T-cell (primary cell): ENCODE measurements around the gene PGM2. TPM values are rescaled to one million over a fixed set of nuclear protein-coding genes. Genes with fewer than 3 reads are reported as not detected.
"Not testable (repeated sequence)": the region's sequence is repeated elsewhere in the genome, so short reads cannot be mapped to it uniquely, and the experiment has no call there.

ENCODE experiments used
- ATAC-seq, 4 experiments: fragments of 200-7000 bp in 3 of 4; fragments of 150-1000 bp in 1 of 4; cut with Tn5 transposase; replicated peaks in 1 of 4; 1 replicate in 3 of 4; 2 replicates in 1 of 4; pipeline ENCODE4 v1.10.0; 2021; ENCODE audit warnings: moderate library complexity in 3 of 4, mild to moderate bottlenecking in 2 of 4, moderate number of reproducible peaks in 1 of 4
- CTCF ChIA-PET, 2 donors: fragments of 300-600 bp; sonication (Branson Sonifier 250); formaldehyde crosslinking; loops; one replicate each; lab custom pipeline; 2022; ENCODE audit warnings: antibody characterized with exemption in 2 of 2; lab: Charles Lee
- POLR2A ChIA-PET, 2 donors: fragments of 300-600 bp; sonication (Branson Sonifier 250); formaldehyde crosslinking; loops; one replicate each; lab custom pipeline; 2022; ENCODE audit warnings: antibody characterized with exemption in 2 of 2; lab: Charles Lee
- DNase-seq, 35 experiments: peaks; one replicate each; pipeline versions ENCODE4 v3.0.0 to v3.0.0-alpha.2; 2013 to 2023
- H3K27ac ChIP-seq: one replicate; pipeline ENCODE4 v1.5.1; 2013; ENCODE audit warnings: low read length
- H3K27me3 ChIP-seq, 2 experiments: replicated peaks in 1 of 2; 1 replicate in 1 of 2; 2 replicates in 1 of 2; pipeline versions ENCODE4 v1.6.1 to v1.7.0; 2013; ENCODE audit warnings: low read length in 1 of 2, mixed read lengths in 1 of 2; ENCODE audit not compliant: control insufficient read depth in 2 of 2, insufficient read depth in 2 of 2; ENCODE audit errors: extremely low read depth in 1 of 2
- H3K36me3 ChIP-seq, 2 donors: 1 replicate in 1 of 2; 2 replicates in 1 of 2; pipeline versions ENCODE4 v1.6.1 to v1.7.0; 2013; ENCODE audit warnings: low read length in 1 of 2; ENCODE audit not compliant: control insufficient read depth in 2 of 2, insufficient read depth in 1 of 2; ENCODE audit errors: extremely low read depth in 1 of 2
- H3K4me1 ChIP-seq, 2 experiments: 1 replicate in 1 of 2; 2 replicates in 1 of 2; pipeline versions ENCODE4 v1.6.1 to v1.7.0; 2013; ENCODE audit warnings: low read length in 2 of 2, mixed read lengths in 1 of 2; ENCODE audit not compliant: insufficient read depth in 2 of 2, control insufficient read depth in 1 of 2; ENCODE audit errors: extremely low read depth in 1 of 2
- H3K4me3 ChIP-seq, 2 donors: 1 replicate in 1 of 2; 2 replicates in 1 of 2; pipeline versions ENCODE4 v1.5.1 to v1.7.0; 2013; ENCODE audit warnings: mild to moderate bottlenecking in 2 of 2, low read length in 1 of 2, moderate library complexity in 1 of 2; ENCODE audit not compliant: control insufficient read depth in 1 of 2; ENCODE audit errors: extremely low read depth in 1 of 2
- H3K9me3 ChIP-seq: 2 replicates; pipeline ENCODE4 v1.7.0; 2013
- H3K27ac Mint-ChIP-seq, 2 donors: one replicate each; pipeline ENCODE4 v1.8.0; 2020 to 2021; ENCODE audit warnings: mild to moderate bottlenecking in 2 of 2, mixed read lengths in 2 of 2
- H3K27me3 Mint-ChIP-seq, 2 donors: one replicate each; pipeline ENCODE4 v1.8.0; 2021 to 2022; ENCODE audit warnings: mixed read lengths in 2 of 2
- H3K36me3 Mint-ChIP-seq: one replicate; pipeline ENCODE4 v1.8.0; 2021; ENCODE audit warnings: mixed read lengths
- H3K4me1 Mint-ChIP-seq, 3 donors: one replicate each; pipeline ENCODE4 v1.8.0; 2020 to 2022; ENCODE audit warnings: mixed read lengths in 3 of 3, mild to moderate bottlenecking in 1 of 3
- H3K4me3 Mint-ChIP-seq, 3 donors: one replicate each; pipeline ENCODE4 v1.8.0; 2020 to 2022; ENCODE audit warnings: mild to moderate bottlenecking in 3 of 3, mixed read lengths in 3 of 3, moderate library complexity in 3 of 3
- H3K9me3 Mint-ChIP-seq, 3 donors: one replicate each; pipeline ENCODE4 v1.8.0; 2020 to 2022; ENCODE audit warnings: mixed read lengths in 3 of 3
- WGBS: methylation state at CpG from one replicate; pipeline ENCODE4 v1.1.5; 2013; ENCODE audit warnings: missing lambda C conversion rate; ENCODE audit not compliant: insufficient coverage; 5-methylcytosine and 5-hydroxymethylcytosine counted together
- total RNA-seq, 35 experiments: library from RNA in 6 of 35; stranded (reverse) in 6 of 35; fragments of 120-200 nt in 1 of 35; gene quantifications; one replicate each; pipeline versions ENCODE4 v1.2.1 to v1.2.4 and lab custom pipeline; 2013 to 2026

PGM2 gene
- total RNA-seq, 5 donors from 2014 or later (not counting 1 experiment from before 2014, with no cell fraction given): 13.8 to 18.2 (median 16.6) TPM

GRCh38 chr4:37787883-37788460 is 38.5 kb upstream of the PGM2 start:
- H3K9me3 Mint-ChIP-seq: peaks cover 6 to 11% (median 9%) of the 10 kb centered on the region in 3 donors
- H3K27ac ChIP-seq, H3K4me1 ChIP-seq, CTCF ChIA-PET, DNase-seq, ATAC-seq, H3K36me3 Mint-ChIP-seq, H3K27me3 Mint-ChIP-seq, H3K9me3 ChIP-seq, H3K4me3 Mint-ChIP-seq, H3K36me3 ChIP-seq, H3K27me3 ChIP-seq, H3K4me3 ChIP-seq, H3K27ac Mint-ChIP-seq, H3K4me1 Mint-ChIP-seq: not testable (repeated sequence)
- POLR2A ChIA-PET: interaction anchor here in 1 of 2 donors (0.6 kb wide), 1 partner anchor 274 kb away, joined by 3 read pairs; no protein-coding TSS in a partner anchor
- WGBS: 83% methylated on average over 1 of the region's 3 CpGs

GRCh38 chr4:37788819-37789218 is 37.7 kb upstream of the PGM2 start:
- ATAC-seq: no peak
- H3K9me3 Mint-ChIP-seq: peaks cover 6 to 11% (median 9%) of the 10 kb centered on the region in 3 donors
- CTCF ChIA-PET: no interaction called here

GRCh38 chr4:37792241-37792640 is 34.2 kb upstream of the PGM2 start:
- H3K9me3 ChIP-seq: no peaks in the 10 kb centered on the region
- CTCF ChIA-PET: interaction anchor here in 1 of 2 donors (0.6 to 1.1 kb wide), 2 partner anchors 9 to 159 kb away, joined by 5 to 7 read pairs; no protein-coding TSS in a partner anchor

More at GRCh38 chr4:37788819-37789218, 37.7 kb upstream of the PGM2 start:
- peaks cover 0 to 5% of the 10 kb centered on the region in 2 experiments for H3K27me3 ChIP-seq
- no peaks in the 10 kb centered on the region for H3K4me1 Mint-ChIP-seq
- WGBS: 100% methylated on average over 1 of the region's 4 CpGs
- POLR2A ChIA-PET: no interaction called here
- peaks cover 0 to 4% of the 10 kb centered on the region in 2 donors for H3K27me3 Mint-ChIP-seq
- no peak overlapping the region for H3K27ac ChIP-seq
- H3K4me1 ChIP-seq: no peaks in the 10 kb centered on the region
- H3K36me3 Mint-ChIP-seq: peaks cover 3% of the 10 kb centered on the region
- no peaks in the 10 kb centered on the region for H3K36me3 ChIP-seq
- H3K27ac Mint-ChIP-seq: no peak overlapping the region
- H3K9me3 ChIP-seq: no peaks in the 10 kb centered on the region
- no peak overlapping the region for H3K4me3 ChIP-seq
- H3K4me3 Mint-ChIP-seq: no peak overlapping the region
- no peak for DNase-seq

GRCh38 chr4:37793562-37793961 is 32.9 kb upstream of the PGM2 start:
- Histone ChIP-seq H3K36me3 (no peaks in the 10 kb centered on the region), H3K27me3 (peaks cover 0 to 8% of the 10 kb centered on the region in 2 experiments), H3K4me1 (no peaks in the 10 kb centered on the region), H3K4me3 (no peak overlapping the region), H3K9me3 (no peaks in the 10 kb centered on the region), H3K27ac (no peak overlapping the region)
- peak in 2 of 4 experiments; percentile 56 to 78 for ATAC-seq
- Mint-ChIP-seq H3K4me3 (no peak overlapping the region), H3K9me3 (peaks cover 6 to 9% (median 7%) of the 10 kb centered on the region in 3 donors), H3K27me3 (peaks cover 0 to 3% of the 10 kb centered on the region in 2 donors), H3K27ac (no peak overlapping the region), H3K4me1 (no peaks in the 10 kb centered on the region), H3K36me3 (peaks cover 3% of the 10 kb centered on the region)
- POLR2A ChIA-PET: no interaction called here
- DNase-seq: peak in 19 of 35 experiments; percentile 2 to 59 (median 16)
- CTCF ChIA-PET: interaction anchor here (0.6 to 2.3 kb wide), 5 partner anchors 23 to 237 kb away, joined by 3 to 11 read pairs (median 5); no protein-coding TSS in a partner anchor

More at GRCh38 chr4:37792241-37792640, 34.2 kb upstream of the PGM2 start:
- ATAC-seq (no peak), DNase-seq (no peak)
- H3K4me1 ChIP-seq: no peaks in the 10 kb centered on the region
- Mint-ChIP-seq H3K9me3 (peaks cover 6 to 9% (median 7%) of the 10 kb centered on the region in 3 donors), H3K4me3 (no peak overlapping the region), H3K27ac (no peak overlapping the region), H3K27me3 (peaks cover 0 to 4% of the 10 kb centered on the region in 2 donors), H3K4me1 (no peaks in the 10 kb centered on the region), H3K36me3 (peaks cover 3% of the 10 kb centered on the region)
- H3K4me3 ChIP-seq: no peak overlapping the region
- no peaks in the 10 kb centered on the region for H3K36me3 ChIP-seq
- POLR2A ChIA-PET: interaction anchor here in 1 of 2 donors (0.6 kb wide), 1 partner anchor 52 kb away, joined by 4 read pairs; no protein-coding TSS in a partner anchor
- WGBS: 83% methylated on average over 1 of the region's 1 CpG
- peaks cover 0 to 5% of the 10 kb centered on the region in 2 experiments for H3K27me3 ChIP-seq
- no peak overlapping the region for H3K27ac ChIP-seq

GRCh38 chr4:37794056-37794455 is 32.4 kb upstream of the PGM2 start:
- no peaks in the 10 kb centered on the region for H3K4me1 ChIP-seq
- ChIA-PET CTCF (interaction anchor here (0.6 to 2.3 kb wide), 8 partner anchors 10 to 237 kb away, joined by 3 to 11 read pairs (median 4); no protein-coding TSS in a partner anchor), POLR2A (interaction anchor here in 1 of 2 donors (0.6 kb wide), 1 partner anchor 1395 kb away, joined by 11 read pairs; no protein-coding TSS in a partner anchor)
- no peak for DNase-seq
- peaks cover 0 to 4% of the 10 kb centered on the region in 2 donors for H3K27me3 Mint-ChIP-seq
- H3K9me3 ChIP-seq: no peaks in the 10 kb centered on the region
- H3K27ac Mint-ChIP-seq: no peak overlapping the region
- no peak overlapping the region for H3K27ac ChIP-seq
- no peak for ATAC-seq
- peaks cover 0 to 8% of the 10 kb centered on the region in 2 experiments for H3K27me3 ChIP-seq
- H3K4me3 ChIP-seq: no peak overlapping the region
- H3K4me3 Mint-ChIP-seq: no peak overlapping the region
- H3K36me3 Mint-ChIP-seq: peaks cover 3% of the 10 kb centered on the region
- no peaks in the 10 kb centered on the region for H3K4me1 Mint-ChIP-seq
- H3K36me3 ChIP-seq: no peaks in the 10 kb centered on the region
- H3K9me3 Mint-ChIP-seq: peaks cover 6 to 9% (median 7%) of the 10 kb centered on the region in 3 donors
- WGBS: no CpG with 5 or more reads among the region's 2 CpGs

GRCh38 chr4:37795581-37796195 is 30.8 kb upstream of the PGM2 start:
- no peaks in the 10 kb centered on the region for H3K36me3 ChIP-seq
- no peaks in the 10 kb centered on the region for H3K9me3 ChIP-seq
- no peak overlapping the region for H3K27ac ChIP-seq
- Mint-ChIP-seq H3K36me3 (peaks cover 3% of the 10 kb centered on the region), H3K27ac (no peak overlapping the region), H3K9me3 (peaks cover 5 to 8% (median 7%) of the 10 kb centered on the region in 3 donors), H3K27me3 (peaks cover 3 to 4% of the 10 kb centered on the region in 2 donors), H3K4me1 (no peaks in the 10 kb centered on the region), H3K4me3 (no peak overlapping the region)
- ATAC-seq (no peak), DNase-seq (no peak)
- H3K4me3 ChIP-seq: no peak overlapping the region
- H3K27me3 ChIP-seq: peaks cover 0 to 5% of the 10 kb centered on the region in 2 experiments
- no peaks in the 10 kb centered on the region for H3K4me1 ChIP-seq
- ChIA-PET POLR2A (no interaction called here), CTCF (interaction anchor here (0.6 to 2.3 kb wide), 5 partner anchors 8 to 694 kb away, joined by 3 to 11 read pairs (median 4); no protein-coding TSS in a partner anchor)
- 83% methylated on average over 1 of the region's 3 CpGs for WGBS
